CD14-positive monocyte (primary cell): ENCODE data around the gene CD36. TPM values are rescaled to one million over a fixed set of nuclear protein-coding genes. Genes with fewer than 3 reads are reported as not detected.

Experiments
- DNase-seq, 3 donors: peaks; one replicate each; pipeline ENCODE4 v3.0.0-alpha.2; 2011 to 2022
- H2AFZ ChIP-seq: 2 replicates; pipeline ENCODE4 v1.6.0; 2012; ENCODE audit warnings: mild to moderate bottlenecking, low read depth, low read length, inconsistent platforms; ENCODE audit not compliant: insufficient read depth, poor library complexity, severe bottlenecking
- H3K27ac ChIP-seq, 2 donors: 1 replicate in 1 of 2; 2 replicates in 1 of 2; pipeline ENCODE4 v1.5.1; 2012 to 2013; ENCODE audit warnings: low read length in 2 of 2, control low read depth in 1 of 2, inconsistent platforms in 1 of 2, low read depth in 1 of 2, mild to moderate bottlenecking in 1 of 2
- H3K27me3 ChIP-seq, 2 donors: one replicate each; pipeline versions ENCODE4 v1.6.0 to v1.6.1; 2011 to 2013; ENCODE audit warnings: low read length in 2 of 2; ENCODE audit not compliant: control insufficient read depth in 2 of 2, insufficient read depth in 2 of 2
- H3K36me3 ChIP-seq, 2 donors: replicated peaks in 1 of 2; 1 replicate in 1 of 2; 2 replicates in 1 of 2; pipeline versions ENCODE4 v1.5.1 to v1.6.1; 2012 to 2013; ENCODE audit warnings: low read length in 2 of 2, control low read depth in 1 of 2, inconsistent platforms in 1 of 2, mild to moderate bottlenecking in 1 of 2; ENCODE audit not compliant: insufficient read depth in 2 of 2, control insufficient read depth in 1 of 2
- H3K4me1 ChIP-seq, 2 donors: 1 replicate in 1 of 2; 2 replicates in 1 of 2; pipeline versions ENCODE4 v1.5.1 to v1.6.1; 2012 to 2013; ENCODE audit warnings: low read length in 2 of 2, control low read depth in 1 of 2, inconsistent platforms in 1 of 2, mild to moderate bottlenecking in 1 of 2, moderate library complexity in 1 of 2; ENCODE audit not compliant: insufficient read depth in 2 of 2, control insufficient read depth in 1 of 2
- H3K4me2 ChIP-seq: replicated peaks from 2 replicates; pipeline ENCODE3; 2012; ENCODE audit warnings: low read length, moderate library complexity, mild to moderate bottlenecking; ENCODE audit not compliant: poor library complexity, severe bottlenecking; ENCODE audit errors: extremely low read depth
- H3K4me3 ChIP-seq, 3 experiments: fragments of 200-600 bp in 1 of 3; sonication (generic) in 1 of 3; replicated peaks in 1 of 3; 1 replicate in 2 of 3; 2 replicates in 1 of 3; pipeline ENCODE4 v1.5.1; 2011 to 2013; ENCODE audit warnings: low read length in 3 of 3, mild to moderate bottlenecking in 3 of 3, control low read depth in 2 of 3, low read depth in 2 of 3, inconsistent platforms in 1 of 3, moderate library complexity in 1 of 3
- H3K79me2 ChIP-seq: 2 replicates; pipeline ENCODE4 v1.6.0; 2012; ENCODE audit warnings: mild to moderate bottlenecking, control low read depth, inconsistent platforms, low read length, moderate library complexity; ENCODE audit not compliant: insufficient read depth
- H3K9ac ChIP-seq: 2 replicates; pipeline ENCODE4 v1.6.0; 2017; ENCODE audit warnings: low read length, mild to moderate bottlenecking; ENCODE audit not compliant: insufficient read depth, poor library complexity, severe bottlenecking
- H3K9me3 ChIP-seq, 2 donors: replicated peaks in 1 of 2; 1 replicate in 1 of 2; 2 replicates in 1 of 2; pipeline versions ENCODE4 v1.5.1 to v1.6.1; 2012 to 2013; ENCODE audit warnings: low read length in 2 of 2, control low read depth in 1 of 2; ENCODE audit not compliant: control insufficient read depth in 1 of 2, insufficient read depth in 1 of 2
- H4K20me1 ChIP-seq: 2 replicates; pipeline ENCODE4 v1.6.0; 2012; ENCODE audit warnings: mild to moderate bottlenecking, low read length, control low read depth, moderate library complexity; ENCODE audit not compliant: insufficient read depth
- H3K27ac Mint-ChIP-seq, 7 donors: one replicate each; pipeline ENCODE4 v1.8.0; 2020; ENCODE audit warnings: mild to moderate bottlenecking in 7 of 7, mixed read lengths in 7 of 7, moderate library complexity in 6 of 7, inconsistent platforms in 2 of 7
- H3K27me3 Mint-ChIP-seq, 3 donors: one replicate each; pipeline ENCODE4 v1.8.0; 2021 to 2022; ENCODE audit warnings: low read depth in 3 of 3, mild to moderate bottlenecking in 3 of 3, mixed read lengths in 3 of 3, moderate library complexity in 3 of 3, inconsistent platforms in 1 of 3
- H3K36me3 Mint-ChIP-seq, 2 donors: one replicate each; pipeline ENCODE4 v1.8.0; 2020; ENCODE audit warnings: mixed read lengths in 2 of 2, inconsistent platforms in 1 of 2, mild to moderate bottlenecking in 1 of 2
- H3K4me1 Mint-ChIP-seq: one replicate; pipeline ENCODE4 v1.8.0; 2020; ENCODE audit warnings: mild to moderate bottlenecking, mixed read lengths
- H3K4me3 Mint-ChIP-seq, 2 donors: one replicate each; pipeline ENCODE4 v1.8.0; 2020; ENCODE audit warnings: mild to moderate bottlenecking in 2 of 2, mixed read lengths in 2 of 2, moderate library complexity in 1 of 2
- H3K9me3 Mint-ChIP-seq, 7 donors: one replicate each; pipeline ENCODE4 v1.8.0; 2020 to 2022; ENCODE audit warnings: mixed read lengths in 7 of 7, mild to moderate bottlenecking in 6 of 7, moderate library complexity in 6 of 7, inconsistent platforms in 2 of 7
- WGBS: methylation state at CpG from one replicate; pipeline ENCODE4 v1.1.5; 2013; ENCODE audit warnings: missing lambda C conversion rate; ENCODE audit not compliant: insufficient coverage; 5-methylcytosine and 5-hydroxymethylcytosine counted together
- intact Hi-C, 2 donors: fragments of 100-400 bp; cut with micrococcal nuclease; formaldehyde crosslinking; loops; one replicate each; pipeline versions ENCODE4 v1.15.0 to v1.15.1; 2023
- polyA plus RNA-seq, 3 donors: library from polyadenylated mRNA; depleted of rRNA in 1 of 3; unstranded in 2 of 3; stranded (reverse) in 1 of 3; fragments of 300-500 nt in 2 of 3; fragments of >200 nt in 1 of 3; fragmentation: Illumina TruSeq in 2 of 3; gene quantifications; 1 replicate in 2 of 3; 2 replicates in 1 of 3; pipeline ENCODE4 v1.2.3, GENCODE V29; 2012 to 2021
- TF ChIP-seq, protein P1 (sequence below): fragments of 200-600 bp; IDR thresholded peaks from one replicate; pipeline ENCODE4 v1.8.0; 2022; ENCODE audit warnings: antibody characterized with exemption, mild to moderate bottlenecking

The CD36 gene
- polyA plus RNA-seq, 3 donors, result 735 to 1,210 (median 1,135) TPM

DNA sequence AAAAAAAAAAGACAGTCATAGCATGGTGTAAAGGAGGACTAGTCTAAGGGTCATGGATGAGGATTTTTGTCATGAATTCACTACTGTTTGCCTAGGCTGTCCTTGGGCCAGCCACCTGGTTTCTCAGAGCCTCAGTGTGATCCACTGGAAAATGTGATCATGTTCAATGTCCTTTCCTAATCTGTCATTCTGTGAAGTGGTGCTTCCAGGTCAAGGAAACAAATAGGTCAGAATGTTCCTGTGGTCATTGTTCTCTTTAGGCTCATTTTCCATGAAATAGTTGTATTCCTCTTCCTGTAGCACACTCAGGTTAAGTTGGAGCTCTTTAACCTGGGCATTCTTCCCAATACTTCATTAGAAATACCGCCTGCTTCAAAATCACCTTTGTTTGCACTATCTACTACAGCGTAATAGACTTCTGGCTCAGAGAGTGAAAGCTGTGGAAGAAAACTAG lies 16.5 kb downstream of the CD36 start:
- H3K27me3 ChIP-seq, result no peaks in the 10 kb centered on the region
- no peak overlapping the region for H3K9ac ChIP-seq
- peaks cover 99% of the 10 kb centered on the region for H4K20me1 ChIP-seq
- no CpG with 5 or more reads among the region's 2 CpGs for WGBS
- H3K27me3 Mint-ChIP-seq, result no peaks in the 10 kb centered on the region
- peaks cover 93 to 96% of the 10 kb centered on the region in 2 donors for H3K36me3 ChIP-seq
- H2AFZ ChIP-seq, result no peak overlapping the region
- H3K4me1 ChIP-seq, result peaks cover 14 to 25% of the 10 kb centered on the region in 2 donors
- no peaks in the 10 kb centered on the region for H3K9me3 ChIP-seq
- TF ChIP-seq, protein P1, sequence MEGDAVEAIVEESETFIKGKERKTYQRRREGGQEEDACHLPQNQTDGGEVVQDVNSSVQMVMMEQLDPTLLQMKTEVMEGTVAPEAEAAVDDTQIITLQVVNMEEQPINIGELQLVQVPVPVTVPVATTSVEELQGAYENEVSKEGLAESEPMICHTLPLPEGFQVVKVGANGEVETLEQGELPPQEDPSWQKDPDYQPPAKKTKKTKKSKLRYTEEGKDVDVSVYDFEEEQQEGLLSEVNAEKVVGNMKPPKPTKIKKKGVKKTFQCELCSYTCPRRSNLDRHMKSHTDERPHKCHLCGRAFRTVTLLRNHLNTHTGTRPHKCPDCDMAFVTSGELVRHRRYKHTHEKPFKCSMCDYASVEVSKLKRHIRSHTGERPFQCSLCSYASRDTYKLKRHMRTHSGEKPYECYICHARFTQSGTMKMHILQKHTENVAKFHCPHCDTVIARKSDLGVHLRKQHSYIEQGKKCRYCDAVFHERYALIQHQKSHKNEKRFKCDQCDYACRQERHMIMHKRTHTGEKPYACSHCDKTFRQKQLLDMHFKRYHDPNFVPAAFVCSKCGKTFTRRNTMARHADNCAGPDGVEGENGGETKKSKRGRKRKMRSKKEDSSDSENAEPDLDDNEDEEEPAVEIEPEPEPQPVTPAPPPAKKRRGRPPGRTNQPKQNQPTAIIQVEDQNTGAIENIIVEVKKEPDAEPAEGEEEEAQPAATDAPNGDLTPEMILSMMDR, result no peak
- no peak for DNase-seq
- H3K4me3 Mint-ChIP-seq, result no peak overlapping the region
- H3K9me3 Mint-ChIP-seq, result no peaks in the 10 kb centered on the region
- no peak overlapping the region for H3K4me2 ChIP-seq
- intact Hi-C loops, result loop anchor here (5.0 kb wide), 1 partner anchor 228 kb away; no protein-coding TSS in a partner anchor
- peak overlapping the region in 5 of 7 donors; percentile 8 to 52 (median 49) for H3K27ac Mint-ChIP-seq
- H3K27ac ChIP-seq, result peak overlapping the region in 1 of 2 donors; percentile 59
- H3K4me3 ChIP-seq, result no peak overlapping the region
- peaks cover 78% of the 10 kb centered on the region for H3K79me2 ChIP-seq
- H3K36me3 Mint-ChIP-seq, result peaks cover 69 to 88% of the 10 kb centered on the region in 2 donors
- peaks cover 28% of the 10 kb centered on the region for H3K4me1 Mint-ChIP-seq

DNA sequence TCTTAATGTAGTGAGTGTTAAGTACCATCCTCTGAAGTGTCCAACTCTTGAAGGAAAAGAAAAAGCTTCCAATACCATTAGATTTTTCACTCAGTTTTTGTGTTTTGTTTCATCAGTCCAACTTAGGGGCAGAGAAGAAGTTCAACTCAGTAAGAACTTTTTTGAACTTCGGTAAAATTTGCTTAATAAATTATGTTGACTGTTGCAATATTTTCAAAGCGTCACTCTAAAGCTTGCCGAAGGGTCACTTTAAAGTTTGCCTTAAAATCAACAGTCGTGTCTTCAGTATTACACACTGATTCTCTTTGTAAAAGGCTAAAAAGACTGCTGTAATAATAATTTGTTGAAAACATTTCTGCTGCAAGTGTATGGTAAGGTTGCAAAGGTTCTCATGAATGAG lies 17.6 kb downstream of the CD36 start:
- no peaks in the 10 kb centered on the region for H3K27me3 Mint-ChIP-seq
- H3K27ac Mint-ChIP-seq, result peak overlapping the region in 5 of 7 donors; percentile 2 to 82 (median 46)
- H3K4me1 ChIP-seq, result peaks cover 14 to 25% of the 10 kb centered on the region in 2 donors
- peak overlapping the region in 1 of 2 donors; percentile 52 for H3K27ac ChIP-seq
- H3K4me1 Mint-ChIP-seq, result peaks cover 28% of the 10 kb centered on the region
- peaks cover 69 to 88% of the 10 kb centered on the region in 2 donors for H3K36me3 Mint-ChIP-seq
- H3K9ac ChIP-seq, result no peak overlapping the region
- no peak for DNase-seq
- H3K4me3 Mint-ChIP-seq, result no peak overlapping the region
- no CpG with 5 or more reads among the region's 4 CpGs for WGBS
- no peak overlapping the region for H3K4me3 ChIP-seq
- TF ChIP-seq, protein P1, result no peak
- H2AFZ ChIP-seq, result no peak overlapping the region
- no peaks in the 10 kb centered on the region for H3K27me3 ChIP-seq
- no peaks in the 10 kb centered on the region for H3K9me3 Mint-ChIP-seq
- intact Hi-C loops, result loop anchor here (5.0 kb wide), 1 partner anchor 229 kb away; no protein-coding TSS in a partner anchor
- H3K4me2 ChIP-seq, result no peak overlapping the region
- peaks cover 93 to 97% of the 10 kb centered on the region in 2 donors for H3K36me3 ChIP-seq
- H4K20me1 ChIP-seq, result peaks cover 99% of the 10 kb centered on the region
- H3K9me3 ChIP-seq, result no peaks in the 10 kb centered on the region
- peaks cover 80% of the 10 kb centered on the region for H3K79me2 ChIP-seq
